Right renal pelvis (tissue), 4 donors: ENCODE results near the gene WDR45B. TPM values are rescaled to one million over a fixed set of nuclear protein-coding genes. Genes with fewer than 3 reads are reported as not detected.

Source experiments
- DNase-seq, 4 donors: peaks; one replicate each; pipeline ENCODE4 v3.0.0-alpha.2; 2013; ENCODE audit warnings: low read depth in 4 of 4, low spot score in 3 of 4, missing footprints in 1 of 4
- polyA plus RNA-seq, 4 donors: library from polyadenylated mRNA; unstranded; fragments of 120-200 nt; gene quantifications; one replicate each; pipeline ENCODE4 v1.2.1, GENCODE V29; 2013; ENCODE audit not compliant: insufficient read length in 4 of 4

The WDR45B gene
- polyA plus RNA-seq = 100 to 1,000 TPM; 100 to 112 (median 109) TPM

- DNase-seq = peak; percentile 88 to 94 (median 90)
These were observed at the start of gene WDR45B for GRCh38 chr17:82648165-82648668. WDR45B (minus strand) TSS chr17:82648444; CDS start chr17:82648340, 104 bp downstream.

GRCh38 chr17:82697808-82698064 is 49.5 kb upstream of the WDR45B start:
- no peak for DNase-seq

GRCh38 chr17:82696916-82697807 is 48.9 kb upstream of the WDR45B start:
- no peak for DNase-seq

DNA sequence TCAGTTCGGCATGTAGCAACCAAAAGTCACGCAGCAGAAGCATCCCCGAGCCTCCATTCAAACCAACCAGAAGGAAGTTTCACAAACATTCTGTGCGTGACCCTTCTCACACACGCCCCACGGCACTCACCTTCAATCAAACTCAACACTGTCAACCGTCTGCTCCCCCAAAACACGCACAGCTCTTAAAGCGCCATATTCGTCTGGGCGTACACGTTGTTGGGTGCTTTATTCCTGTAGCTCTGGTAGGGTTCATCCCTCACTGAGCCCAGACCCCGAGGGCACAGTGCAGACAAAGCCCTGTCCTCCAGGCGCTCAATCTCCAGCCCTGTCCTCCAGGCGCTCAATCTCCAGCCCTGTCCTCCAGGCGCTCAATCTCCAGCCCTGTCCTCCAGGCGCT is 48.0 kb upstream of the WDR45B start:
- no peak for DNase-seq

- no peak for DNase-seq
These were observed 46.4 kb upstream of the WDR45B start for GRCh38 chr17:82694647-82695046.

DNA sequence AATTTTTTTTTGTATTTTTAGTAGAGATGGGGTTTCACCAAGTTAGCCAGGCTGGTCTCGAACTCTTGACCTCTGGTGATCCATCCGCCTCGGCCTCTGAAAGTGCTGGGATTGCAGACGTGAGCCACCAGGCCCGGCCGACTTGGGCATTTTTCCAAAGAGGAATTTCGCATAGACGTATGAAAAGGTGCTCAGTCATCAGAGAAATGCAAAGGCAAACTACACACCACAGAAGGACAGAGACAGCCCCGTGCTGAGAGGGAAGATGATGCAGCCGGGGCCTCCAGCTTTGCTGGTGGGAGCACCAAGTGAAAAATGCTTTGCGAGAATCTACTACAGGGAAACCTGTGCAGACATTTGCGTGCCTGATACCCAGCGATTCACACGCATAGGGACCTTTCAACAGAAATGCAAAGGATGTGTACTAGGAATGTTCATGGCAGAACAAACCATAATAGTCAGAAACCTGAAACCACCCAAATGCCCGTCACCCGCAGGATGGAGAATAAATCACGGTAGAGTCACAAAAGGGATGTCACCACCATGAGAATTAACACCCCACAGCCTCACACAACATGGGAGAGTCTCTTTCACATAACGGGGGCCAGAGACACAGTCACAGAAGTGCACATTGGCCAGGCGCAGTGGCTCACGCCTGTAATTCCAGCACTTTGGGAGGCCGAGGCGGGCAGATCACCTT is 45.1 kb upstream of the WDR45B start:
- DNase-seq = no peak

DNA sequence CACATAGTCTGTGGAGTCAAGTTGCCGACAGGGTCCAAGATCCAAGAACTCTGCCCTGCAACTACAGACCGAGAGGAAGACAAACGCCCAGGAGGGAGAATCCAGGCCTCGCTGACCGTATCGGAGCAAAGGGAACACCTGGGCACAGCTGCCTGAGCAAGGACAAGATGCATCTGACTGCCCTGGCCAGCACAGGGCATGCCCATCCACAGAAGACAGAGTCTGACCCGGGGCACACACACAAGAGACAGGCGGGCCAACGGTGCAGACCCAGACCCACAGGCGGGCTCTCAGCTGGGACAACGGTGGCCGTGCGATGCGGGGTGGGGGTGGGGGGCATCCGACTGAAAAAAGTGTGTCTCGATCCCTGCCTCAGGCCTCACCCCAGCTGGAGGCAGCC is 44.0 kb upstream of the WDR45B start:
- no peak for DNase-seq

- no peak for DNase-seq
These were observed 43.5 kb upstream of the WDR45B start for GRCh38 chr17:82691714-82692113.

DNA sequence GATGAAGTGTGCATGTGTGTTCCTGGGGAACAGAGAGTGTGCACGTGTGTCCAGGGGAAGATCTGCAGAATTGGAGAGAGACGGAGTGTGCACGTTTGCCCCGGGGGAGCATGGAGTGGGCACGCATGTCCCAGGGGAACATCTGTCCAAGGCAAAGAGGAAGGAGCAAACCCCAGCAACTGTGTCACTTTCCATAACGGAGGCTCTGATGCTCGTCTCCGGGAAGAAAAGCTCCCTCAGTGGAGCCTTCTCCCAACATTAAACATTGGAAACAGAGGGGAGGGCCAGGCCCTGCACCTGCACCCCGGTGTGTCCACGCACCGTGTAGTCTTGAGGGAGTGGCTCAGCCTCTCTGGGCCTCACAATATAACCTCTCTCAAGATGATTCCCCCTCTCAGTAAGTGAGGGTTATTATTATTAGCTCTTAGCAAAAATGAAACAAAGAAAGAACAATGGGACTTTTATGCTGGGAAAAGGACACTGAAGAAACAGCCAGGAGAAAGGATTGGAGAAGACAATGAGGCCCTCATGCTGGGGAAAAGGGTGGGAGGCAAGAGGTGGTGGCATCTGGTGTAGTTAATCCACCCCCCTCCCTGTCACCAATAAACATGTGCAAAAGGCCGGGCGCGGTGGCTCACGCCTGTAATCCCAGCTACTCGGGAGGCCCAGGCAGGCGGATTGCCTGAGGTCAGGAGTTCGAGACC is 42.7 kb upstream of the WDR45B start:
- no peak for DNase-seq

DNA sequence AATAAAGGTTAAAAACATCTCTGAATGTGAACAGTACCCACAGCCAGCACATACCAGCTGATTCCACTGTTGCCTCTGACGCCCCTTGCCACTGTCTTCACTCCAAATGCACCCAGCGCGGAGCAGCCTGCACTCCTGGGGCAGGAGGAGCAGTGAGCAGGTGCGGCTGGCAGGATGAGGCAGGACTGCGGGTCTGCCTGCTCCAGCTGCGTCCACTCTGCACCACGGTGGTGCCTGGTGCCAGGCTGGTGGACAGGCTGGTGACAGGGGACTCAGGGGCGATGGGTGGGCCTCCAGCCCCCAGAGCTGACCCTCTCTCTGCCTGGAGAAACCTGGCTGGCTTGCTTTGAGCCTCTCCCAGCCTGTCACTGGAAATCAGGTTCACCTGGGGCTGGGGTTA is 40.8 kb upstream of the WDR45B start:
- DNase-seq = no peak

DNA sequence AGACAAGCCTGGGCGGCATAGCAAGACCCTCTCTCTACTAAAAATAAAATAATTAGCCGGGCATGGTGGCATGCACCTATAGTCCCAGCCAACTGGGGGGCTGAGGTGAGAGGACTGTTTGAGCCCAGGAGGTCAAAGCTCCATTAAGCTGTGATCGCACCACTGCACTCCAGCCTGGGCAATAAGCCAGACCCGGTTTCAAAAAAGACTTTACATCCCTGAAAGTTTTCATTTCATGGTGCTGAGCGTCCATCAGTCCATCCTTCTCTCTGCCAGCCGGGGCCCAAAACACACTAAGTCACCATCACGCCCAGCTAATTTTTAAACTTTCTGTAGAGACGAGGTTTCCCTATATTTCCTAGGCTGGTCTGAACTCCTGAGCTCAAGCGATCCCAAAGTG is 39.6 kb upstream of the WDR45B start:
- DNase-seq = no peak

DNA sequence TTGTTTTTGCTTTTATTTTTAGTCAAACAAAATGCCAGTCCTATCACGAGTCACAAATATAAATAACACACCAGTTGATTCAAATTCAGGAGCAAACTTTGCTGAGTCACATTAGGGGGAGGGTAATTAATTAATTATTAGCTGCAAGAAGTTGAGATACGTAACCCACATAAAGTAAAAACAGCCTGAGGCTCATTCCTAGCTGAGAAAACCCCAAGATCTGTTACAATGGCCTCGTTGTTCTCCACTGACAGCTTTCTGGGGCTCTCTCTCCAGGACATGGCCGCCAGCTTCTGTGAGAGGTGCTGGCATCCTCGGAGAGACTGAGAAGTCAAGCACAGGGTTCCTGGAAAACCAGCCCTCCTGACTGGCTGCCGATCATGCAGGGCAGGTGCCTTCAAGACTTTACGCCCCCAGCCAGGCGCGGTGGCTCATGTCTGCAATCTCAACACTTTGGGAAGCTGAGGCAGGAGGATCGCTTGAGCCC is 39.2 kb upstream of the WDR45B start:
- DNase-seq = no peak

DNA sequence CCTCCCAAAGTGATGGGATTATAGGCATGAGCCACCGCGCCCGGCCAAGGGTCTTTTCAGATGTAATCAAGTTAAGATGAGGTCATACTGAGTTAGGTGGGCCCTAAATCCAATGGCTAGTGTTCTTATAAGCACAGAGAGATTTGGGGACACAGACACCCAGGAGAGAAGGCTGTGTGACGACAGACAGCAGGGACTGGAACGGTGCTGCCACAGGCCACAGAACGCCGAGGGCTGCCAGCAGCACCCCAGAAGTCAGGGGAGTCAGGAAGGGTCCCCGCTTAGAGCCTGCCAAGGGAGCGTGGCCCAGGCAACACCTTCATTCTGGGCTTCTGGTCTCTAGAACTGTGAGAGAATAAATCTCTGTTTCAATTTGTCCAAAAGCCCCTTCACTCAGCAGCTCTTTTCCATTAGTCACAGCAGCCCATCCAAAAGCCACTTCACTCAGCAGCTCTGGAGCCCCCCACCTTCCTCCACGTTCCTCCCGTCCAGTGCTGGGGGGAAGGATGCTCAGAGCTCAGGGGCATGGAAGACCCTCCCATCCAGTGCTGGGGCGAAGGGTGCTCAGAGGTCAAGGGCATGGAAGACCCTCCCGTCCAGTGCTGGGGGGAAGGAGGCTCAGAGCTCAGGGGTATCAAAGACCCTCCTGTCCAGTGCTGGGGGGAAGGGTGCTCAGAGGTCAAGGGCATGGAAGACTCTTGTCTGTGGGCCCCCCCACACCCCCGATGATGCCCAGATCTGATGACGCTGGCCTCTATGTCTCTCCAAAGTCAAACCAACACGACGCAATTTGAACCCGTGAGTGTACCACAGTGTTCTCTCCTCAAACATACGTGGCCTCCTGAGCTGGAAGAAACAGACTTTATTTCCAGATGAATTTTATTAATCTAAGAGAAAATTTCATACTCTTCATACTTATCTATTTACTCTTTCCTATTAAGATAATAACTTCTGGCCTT is 38.4 kb upstream of the WDR45B start:
- DNase-seq = no peak

DNA sequence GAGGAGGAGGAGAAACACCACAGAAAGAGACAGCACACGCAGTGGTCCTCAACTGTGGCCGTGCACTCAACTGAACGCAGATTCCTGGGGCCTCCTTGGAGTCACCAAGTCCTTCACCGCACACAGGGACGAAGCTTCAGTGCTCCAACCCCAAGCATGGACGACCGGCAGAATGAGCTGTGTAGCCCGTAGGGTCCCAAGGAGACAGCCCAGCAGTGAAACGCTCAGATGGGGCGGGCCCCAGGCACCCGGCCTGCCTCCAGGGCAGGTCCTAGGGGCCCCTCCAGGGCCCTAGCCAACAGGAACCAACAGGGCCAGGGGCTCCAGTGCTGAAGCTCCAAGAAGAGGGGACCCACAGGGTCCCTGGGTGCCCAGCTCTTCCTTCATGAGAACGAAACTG is 37.0 kb upstream of the WDR45B start:
- no peak for DNase-seq

- DNase-seq = no peak
These were observed 36.1 kb upstream of the WDR45B start for GRCh38 chr17:82684228-82684841.

- no peak for DNase-seq
These were observed 35.3 kb upstream of the WDR45B start for GRCh38 chr17:82683534-82683933.

DNA sequence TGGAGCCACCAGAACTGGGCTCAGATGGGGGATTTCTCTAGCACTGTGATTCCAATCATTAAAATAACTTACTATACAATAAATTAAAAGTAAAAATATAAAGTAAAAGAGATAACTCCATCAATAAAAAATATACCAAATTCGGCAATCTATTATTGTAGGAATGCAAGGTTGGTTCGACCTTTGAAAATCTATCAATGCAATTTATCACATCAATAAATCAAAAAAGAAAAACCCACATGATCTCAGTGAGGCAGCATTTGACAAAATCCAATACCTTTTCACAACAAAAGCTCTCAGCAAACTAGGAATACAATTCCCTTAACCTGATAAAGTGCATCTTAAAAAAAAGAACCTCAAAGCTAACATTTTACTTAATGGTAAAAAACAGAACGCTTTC is 33.3 kb upstream of the WDR45B start:
- no peak for DNase-seq

DNA sequence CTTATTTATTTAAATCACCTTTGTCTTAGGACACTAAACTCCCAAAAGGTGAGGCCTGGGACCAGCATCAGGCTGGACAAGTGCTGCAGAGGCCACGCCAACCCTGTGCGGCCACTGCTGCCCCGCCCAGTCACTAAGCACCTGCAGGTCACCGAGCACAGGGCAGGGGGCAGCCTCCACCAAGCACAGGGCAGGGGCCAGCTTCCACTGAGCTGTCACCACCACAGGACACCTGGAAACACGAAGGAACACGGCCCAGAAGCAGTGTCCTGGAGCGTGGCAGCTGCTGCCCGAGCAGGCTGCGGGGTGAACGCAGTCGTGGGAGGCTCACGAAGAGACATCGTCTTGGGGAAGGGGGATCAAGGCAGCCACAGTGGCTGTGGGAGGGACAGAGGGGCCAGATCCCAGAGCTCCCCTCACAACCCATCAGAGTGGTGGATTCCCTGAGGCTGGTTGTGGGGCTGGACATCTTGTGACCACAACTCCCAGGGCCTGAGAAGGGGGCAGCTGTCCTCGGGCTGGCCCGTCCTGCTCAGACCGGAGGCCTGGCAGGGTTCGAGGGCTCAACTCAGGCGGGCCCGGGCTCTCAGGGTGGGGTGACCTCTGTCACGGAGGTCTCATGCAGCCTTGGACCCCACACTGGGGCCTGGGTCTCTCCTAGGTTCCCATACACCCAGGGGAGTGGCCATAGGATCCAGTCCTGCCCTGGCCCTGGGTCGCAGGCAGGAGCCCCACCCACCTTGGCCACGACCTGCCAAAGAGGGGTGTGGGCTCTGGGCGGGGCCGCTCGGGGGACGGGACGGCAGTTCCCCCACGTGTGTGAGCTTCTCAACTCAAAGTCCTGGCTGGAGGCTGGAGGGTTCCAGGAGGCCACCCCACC is 31.6 kb upstream of the WDR45B start:
- no peak for DNase-seq
